ENCODE results near the gene ATG2A.
A peak's percentile ranks its signal among the peaks of the same experiment; 100 is the strongest.

Gene ATG2A

DNA sequence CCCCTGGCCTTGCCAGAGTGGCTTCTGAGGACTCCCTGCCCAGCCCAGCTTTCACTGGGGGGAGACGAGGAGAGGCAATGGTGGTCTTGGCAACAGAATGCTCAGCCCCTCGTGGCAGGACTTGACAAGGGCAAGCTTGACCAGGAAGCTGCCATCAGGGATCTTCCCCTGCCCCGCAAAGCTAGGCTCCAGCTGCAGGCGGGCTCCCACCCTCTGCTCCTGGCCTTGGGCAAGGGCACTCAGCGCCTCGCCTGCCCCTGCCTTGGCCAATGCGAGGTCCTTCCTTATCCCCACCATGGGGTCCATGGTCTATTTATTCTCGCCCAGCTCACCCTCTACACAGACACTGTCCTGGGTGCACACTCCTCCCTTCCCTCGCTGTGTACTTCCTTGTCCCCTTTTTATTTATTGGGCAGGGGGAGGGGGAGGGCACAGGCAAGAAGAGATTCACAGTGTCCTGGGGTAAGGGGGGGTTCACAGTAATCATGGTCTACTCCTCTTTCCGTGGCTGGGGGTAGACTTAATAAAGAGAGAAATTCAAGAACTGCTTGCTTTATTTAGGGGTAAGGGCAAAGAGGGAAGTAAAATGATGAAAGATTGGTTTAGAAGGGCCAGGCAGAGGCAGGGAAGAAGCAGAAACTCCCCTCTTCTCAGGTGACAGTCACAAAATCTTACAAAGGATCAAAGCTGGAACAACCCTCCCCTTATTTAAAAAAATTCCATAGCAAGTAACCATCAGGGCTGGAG lies 17.1 kb upstream of the ATG2A start:
- DNase-seq (ENCODE audit: low read depth): peak; percentile 31
- no peak for TF ChIP-seq MYC (IDR thresholded peaks at IDR 0.05; ENCODE audit: low read depth, low read length)
- no peak for TF ChIP-seq POLR2A (IDR thresholded peaks at IDR 0.05; ENCODE audit: extremely low read depth, insufficient read length)
- TF ChIP-seq, protein P1, sequence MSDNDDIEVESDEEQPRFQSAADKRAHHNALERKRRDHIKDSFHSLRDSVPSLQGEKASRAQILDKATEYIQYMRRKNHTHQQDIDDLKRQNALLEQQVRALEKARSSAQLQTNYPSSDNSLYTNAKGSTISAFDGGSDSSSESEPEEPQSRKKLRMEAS (IDR thresholded peaks at IDR 0.05; ENCODE audit: low read depth, low read length): no peak
- TF ChIP-seq, protein P2, sequence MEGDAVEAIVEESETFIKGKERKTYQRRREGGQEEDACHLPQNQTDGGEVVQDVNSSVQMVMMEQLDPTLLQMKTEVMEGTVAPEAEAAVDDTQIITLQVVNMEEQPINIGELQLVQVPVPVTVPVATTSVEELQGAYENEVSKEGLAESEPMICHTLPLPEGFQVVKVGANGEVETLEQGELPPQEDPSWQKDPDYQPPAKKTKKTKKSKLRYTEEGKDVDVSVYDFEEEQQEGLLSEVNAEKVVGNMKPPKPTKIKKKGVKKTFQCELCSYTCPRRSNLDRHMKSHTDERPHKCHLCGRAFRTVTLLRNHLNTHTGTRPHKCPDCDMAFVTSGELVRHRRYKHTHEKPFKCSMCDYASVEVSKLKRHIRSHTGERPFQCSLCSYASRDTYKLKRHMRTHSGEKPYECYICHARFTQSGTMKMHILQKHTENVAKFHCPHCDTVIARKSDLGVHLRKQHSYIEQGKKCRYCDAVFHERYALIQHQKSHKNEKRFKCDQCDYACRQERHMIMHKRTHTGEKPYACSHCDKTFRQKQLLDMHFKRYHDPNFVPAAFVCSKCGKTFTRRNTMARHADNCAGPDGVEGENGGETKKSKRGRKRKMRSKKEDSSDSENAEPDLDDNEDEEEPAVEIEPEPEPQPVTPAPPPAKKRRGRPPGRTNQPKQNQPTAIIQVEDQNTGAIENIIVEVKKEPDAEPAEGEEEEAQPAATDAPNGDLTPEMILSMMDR (IDR thresholded peaks at IDR 0.05; ENCODE audit: low read depth, low read length): no peak
- no peak overlapping the region for H3K4me3 ChIP-seq (ENCODE audit: low read depth, low read length)

DNA sequence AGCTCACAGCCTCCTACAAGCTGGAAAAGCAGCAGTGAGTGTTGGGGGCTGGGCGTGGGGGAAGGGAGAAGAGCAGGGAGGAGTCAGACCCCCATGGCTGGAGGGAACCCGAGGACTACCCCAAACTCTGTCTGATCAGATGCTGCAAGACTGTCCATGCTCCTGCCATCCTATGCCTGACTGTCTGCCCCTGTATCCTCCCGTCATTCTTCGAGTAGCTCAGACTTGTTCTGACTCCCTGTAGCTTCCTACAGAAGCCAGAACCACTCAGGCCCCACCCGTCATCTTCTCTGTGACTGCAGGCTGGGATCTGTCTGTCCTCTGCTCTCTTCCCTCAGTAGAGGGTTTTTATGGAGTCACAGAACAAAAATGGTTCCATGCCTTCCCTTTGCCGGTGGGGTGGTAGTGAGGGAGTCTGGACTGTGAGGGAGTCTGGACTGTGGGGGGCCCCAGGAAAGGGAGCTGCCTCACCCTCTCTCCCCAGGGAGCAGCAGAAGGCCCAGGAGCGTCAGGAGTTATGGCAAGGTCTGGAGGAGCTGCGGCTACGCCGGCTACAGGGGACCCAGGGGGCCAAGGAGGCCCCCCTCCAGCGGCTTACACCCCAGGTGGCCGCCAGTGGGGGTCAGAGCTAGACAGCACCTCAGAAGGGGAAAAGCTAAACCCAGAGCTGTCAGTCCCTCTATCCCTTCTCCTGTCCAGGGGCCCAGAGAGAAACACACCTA lies 16.4 kb upstream of the ATG2A start:
- no peak for TF ChIP-seq MYC (IDR thresholded peaks at IDR 0.05; ENCODE audit: low read depth, low read length)
- TF ChIP-seq, protein P2 (IDR thresholded peaks at IDR 0.05; ENCODE audit: low read depth, low read length): no peak
- TF ChIP-seq, protein P1 (IDR thresholded peaks at IDR 0.05; ENCODE audit: low read depth, low read length): no peak
- no peak for TF ChIP-seq POLR2A (IDR thresholded peaks at IDR 0.05; ENCODE audit: extremely low read depth, insufficient read length)
- H3K4me3 ChIP-seq (ENCODE audit: low read depth, low read length): no peak overlapping the region
- peak; percentile 34 for DNase-seq (ENCODE audit: low read depth)

DNA sequence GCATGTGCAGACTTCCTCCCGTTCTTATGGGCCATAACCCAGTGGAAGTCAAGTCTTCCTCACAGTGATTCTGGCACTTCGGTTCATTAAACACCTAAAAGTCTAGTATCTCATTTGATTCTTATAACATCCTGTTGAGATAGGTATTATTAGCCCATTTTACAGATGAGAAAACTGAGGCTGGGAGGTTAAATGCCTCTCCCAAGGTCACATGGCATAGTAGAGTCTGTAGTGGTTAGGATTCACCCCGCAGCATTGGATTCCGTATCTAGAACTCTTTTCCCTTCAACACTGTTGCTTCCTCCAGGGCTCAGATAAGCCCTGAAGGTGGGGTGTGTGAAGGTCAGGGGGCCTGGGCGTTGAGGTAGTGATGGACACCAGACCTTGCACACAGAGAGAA lies 15.3 kb upstream of the ATG2A start:
- no peak overlapping the region for H3K4me3 ChIP-seq (ENCODE audit: low read depth, low read length)
- TF ChIP-seq, protein P1 (IDR thresholded peaks at IDR 0.05; ENCODE audit: low read depth, low read length): no peak
- TF ChIP-seq MYC (IDR thresholded peaks at IDR 0.05; ENCODE audit: low read depth, low read length) (no peak), POLR2A (IDR thresholded peaks at IDR 0.05; ENCODE audit: extremely low read depth, insufficient read length) (no peak)
- TF ChIP-seq, protein P2 (IDR thresholded peaks at IDR 0.05; ENCODE audit: low read depth, low read length): no peak
- no peak for DNase-seq (ENCODE audit: low read depth)

DNA sequence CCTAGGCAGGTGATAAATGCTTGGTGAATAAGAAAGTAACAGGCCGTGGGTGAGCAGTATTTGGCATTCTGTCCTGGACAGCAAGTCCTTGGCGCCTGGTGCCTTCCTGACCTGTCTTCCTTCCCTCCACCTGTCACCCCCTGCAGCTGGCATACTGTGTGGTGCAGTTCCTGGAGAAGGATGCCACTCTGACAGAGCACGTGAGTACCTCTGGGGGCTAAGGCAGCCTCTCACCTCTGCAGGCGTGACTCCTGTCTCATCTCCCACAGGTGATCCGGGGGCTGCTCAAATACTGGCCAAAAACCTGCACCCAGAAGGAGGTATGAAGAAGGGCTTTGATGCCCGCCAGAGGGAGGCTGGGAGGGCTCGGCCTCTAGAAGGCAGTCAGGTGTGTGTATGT lies 14.3 kb upstream of the ATG2A start:
- TF ChIP-seq, protein P1 (IDR thresholded peaks at IDR 0.05; ENCODE audit: low read depth, low read length): no peak
- TF ChIP-seq, protein P2 (IDR thresholded peaks at IDR 0.05; ENCODE audit: low read depth, low read length): no peak
- no peak for TF ChIP-seq POLR2A (IDR thresholded peaks at IDR 0.05; ENCODE audit: extremely low read depth, insufficient read length)
- H3K4me3 ChIP-seq (ENCODE audit: low read depth, low read length): no peak overlapping the region
- no peak for DNase-seq (ENCODE audit: low read depth)

DNA sequence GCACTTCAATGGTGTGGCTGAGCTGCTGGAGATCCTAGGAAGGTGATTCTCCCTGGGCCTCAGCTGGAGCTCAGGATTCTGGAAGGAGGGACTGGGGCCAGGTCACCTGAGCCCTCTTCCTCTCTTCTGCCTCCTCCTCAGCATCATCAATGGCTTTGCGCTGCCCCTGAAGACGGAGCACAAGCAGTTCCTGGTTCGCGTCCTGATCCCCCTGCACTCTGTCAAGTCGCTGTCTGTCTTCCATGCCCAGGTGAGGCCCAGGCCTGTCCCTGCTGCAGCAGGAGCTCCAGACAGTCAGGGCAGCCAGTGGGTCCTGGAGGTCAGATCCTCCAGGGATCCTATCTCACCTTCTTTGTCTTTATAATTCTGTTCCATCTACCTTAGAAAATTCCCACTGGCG lies 13.3 kb upstream of the ATG2A start:
- H3K4me3 ChIP-seq (ENCODE audit: low read depth, low read length): no peak overlapping the region
- no peak for DNase-seq (ENCODE audit: low read depth)
- TF ChIP-seq MYC (IDR thresholded peaks at IDR 0.05; ENCODE audit: low read depth, low read length) (no peak), POLR2A (IDR thresholded peaks at IDR 0.05; ENCODE audit: extremely low read depth, insufficient read length) (no peak)
- TF ChIP-seq, protein P1 (IDR thresholded peaks at IDR 0.05; ENCODE audit: low read depth, low read length): no peak

DNA sequence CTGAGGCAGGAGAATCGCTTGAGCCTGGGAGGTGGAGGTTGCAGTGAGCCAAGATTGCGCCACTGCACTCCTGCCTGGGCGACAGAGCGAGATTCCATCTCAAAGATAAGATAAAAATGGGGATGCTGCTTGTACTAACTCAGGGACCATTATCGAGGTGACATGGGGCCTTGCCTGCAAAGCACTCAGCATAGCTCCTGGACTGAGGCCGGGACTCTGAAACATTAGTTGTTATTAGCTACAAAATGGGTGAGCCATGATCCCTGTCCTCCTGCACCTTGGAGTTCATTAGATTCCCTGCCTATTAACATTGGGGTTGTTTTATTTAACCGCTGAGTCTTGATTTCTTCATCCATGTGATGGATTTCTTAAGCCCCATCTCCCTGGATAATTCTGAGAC lies 12.6 kb upstream of the ATG2A start:
- no peak overlapping the region for H3K4me3 ChIP-seq (ENCODE audit: low read depth, low read length)
- TF ChIP-seq MYC (IDR thresholded peaks at IDR 0.05; ENCODE audit: low read depth, low read length) (no peak), POLR2A (IDR thresholded peaks at IDR 0.05; ENCODE audit: extremely low read depth, insufficient read length) (no peak)
- TF ChIP-seq, protein P2 (IDR thresholded peaks at IDR 0.05; ENCODE audit: low read depth, low read length): no peak
- TF ChIP-seq, protein P1 (IDR thresholded peaks at IDR 0.05; ENCODE audit: low read depth, low read length): no peak
- DNase-seq (ENCODE audit: low read depth): no peak
